Memory B cell (primary cell): ENCODE measurements around the gene BCL2L13.
"Not testable (repeated sequence)": the region's sequence is repeated elsewhere in the genome, so short reads cannot be mapped to it uniquely, and the experiment has no call there.

Source experiments
- ATAC-seq: fragments of 150-1000 bp; cut with Tn5 transposase; 2 replicates; pipeline ENCODE4 v1.10.0; 2021; ENCODE audit warnings: low read depth, mild to moderate bottlenecking, moderate library complexity
- DNase-seq, 2 donors: peaks; one replicate each; pipeline ENCODE4 v3.0.0; 2022; ENCODE audit warnings: low spot score in 2 of 2
- H3K27ac Mint-ChIP-seq: one replicate; pipeline ENCODE4 v1.8.0; 2022; ENCODE audit warnings: mild to moderate bottlenecking, moderate library complexity, mixed read lengths
- H3K27me3 Mint-ChIP-seq: one replicate; pipeline ENCODE4 v1.8.0; 2022; ENCODE audit warnings: mixed read lengths
- H3K36me3 Mint-ChIP-seq: one replicate; pipeline ENCODE4 v1.8.0; 2022; ENCODE audit warnings: mild to moderate bottlenecking, mixed read lengths
- H3K4me1 Mint-ChIP-seq: one replicate; pipeline ENCODE4 v1.8.0; 2022; ENCODE audit warnings: mixed read lengths
- H3K4me3 Mint-ChIP-seq: one replicate; pipeline ENCODE4 v1.8.0; 2022; ENCODE audit warnings: mild to moderate bottlenecking, moderate library complexity, mixed read lengths
- H3K9me3 Mint-ChIP-seq: one replicate; pipeline ENCODE4 v1.8.0; 2022; ENCODE audit warnings: mixed read lengths

BCL2L13 gene

GRCh38 chr22:17692841-17693240 lies 54.3 kb downstream of the BCL2L13 start:
- DNase-seq: no peak
- no peaks in the 10 kb centered on the region for H3K27me3 Mint-ChIP-seq
- H3K9me3 Mint-ChIP-seq: no peaks in the 10 kb centered on the region
- no peaks in the 10 kb centered on the region for H3K4me1 Mint-ChIP-seq
- H3K4me3 Mint-ChIP-seq: no peak overlapping the region
- no peak for ATAC-seq
- no peak overlapping the region for H3K27ac Mint-ChIP-seq
- H3K36me3 Mint-ChIP-seq: peaks cover 12% of the 10 kb centered on the region

GRCh38 chr22:17694193-17694592 lies 55.6 kb downstream of the BCL2L13 start:
- DNase-seq: no peak
- Mint-ChIP-seq H3K9me3 (no peaks in the 10 kb centered on the region), H3K4me3 (no peak overlapping the region), H3K27ac (no peak overlapping the region), H3K27me3 (no peaks in the 10 kb centered on the region), H3K36me3 (peaks cover 11% of the 10 kb centered on the region), H3K4me1 (no peaks in the 10 kb centered on the region)
- no peak for ATAC-seq

- DNase-seq (no peak), ATAC-seq (no peak)
- H3K27me3 Mint-ChIP-seq: no peaks in the 10 kb centered on the region
- no peaks in the 10 kb centered on the region for H3K4me1 Mint-ChIP-seq
- no peaks in the 10 kb centered on the region for H3K9me3 Mint-ChIP-seq
- peak overlapping the region; percentile 28 for H3K27ac Mint-ChIP-seq
- H3K36me3 Mint-ChIP-seq: peaks cover 13% of the 10 kb centered on the region
- H3K4me3 Mint-ChIP-seq: no peak overlapping the region
These were observed 56.2 kb downstream of the BCL2L13 start for GRCh38 chr22:17694752-17695151.

- ATAC-seq (no peak), DNase-seq (no peak)
- Mint-ChIP-seq H3K27ac (no peak overlapping the region), H3K9me3 (no peaks in the 10 kb centered on the region), H3K4me1 (no peaks in the 10 kb centered on the region), H3K27me3 (no peaks in the 10 kb centered on the region), H3K36me3 (peaks cover 16% of the 10 kb centered on the region), H3K4me3 (no peak overlapping the region)
These were observed 57.4 kb downstream of the BCL2L13 start for GRCh38 chr22:17695986-17696385.

GRCh38 chr22:17697196-17697595 lies 58.6 kb downstream of the BCL2L13 start:
- H3K4me3 Mint-ChIP-seq, DNase-seq, H3K27me3 Mint-ChIP-seq, H3K27ac Mint-ChIP-seq, ATAC-seq, H3K9me3 Mint-ChIP-seq, H3K4me1 Mint-ChIP-seq: not testable (repeated sequence)
- peaks cover 14% of the 10 kb centered on the region for H3K36me3 Mint-ChIP-seq

- not testable (repeated sequence) for H3K4me1 Mint-ChIP-seq, H3K4me3 Mint-ChIP-seq, H3K27ac Mint-ChIP-seq, ATAC-seq, H3K9me3 Mint-ChIP-seq, H3K27me3 Mint-ChIP-seq, DNase-seq
- H3K36me3 Mint-ChIP-seq: peaks cover 14% of the 10 kb centered on the region
These were observed 59.7 kb downstream of the BCL2L13 start for GRCh38 chr22:17698276-17698675.

- H3K4me1 Mint-ChIP-seq: no peaks in the 10 kb centered on the region
- no peak overlapping the region for H3K4me3 Mint-ChIP-seq
- ATAC-seq: no peak
- H3K9me3 Mint-ChIP-seq: no peaks in the 10 kb centered on the region
- no peak for DNase-seq
- peaks cover 14% of the 10 kb centered on the region for H3K36me3 Mint-ChIP-seq
- no peak overlapping the region for H3K27ac Mint-ChIP-seq
- H3K27me3 Mint-ChIP-seq: no peaks in the 10 kb centered on the region
These were observed 60.4 kb downstream of the BCL2L13 start for GRCh38 chr22:17698948-17699347.

- H3K27ac Mint-ChIP-seq: no peak overlapping the region
- no peak overlapping the region for H3K4me3 Mint-ChIP-seq
- H3K4me1 Mint-ChIP-seq: no peaks in the 10 kb centered on the region
- H3K27me3 Mint-ChIP-seq: no peaks in the 10 kb centered on the region
- no peaks in the 10 kb centered on the region for H3K9me3 Mint-ChIP-seq
- no peak for ATAC-seq
- no peak for DNase-seq
- peaks cover 14% of the 10 kb centered on the region for H3K36me3 Mint-ChIP-seq
These were observed 61.3 kb downstream of the BCL2L13 start for GRCh38 chr22:17699696-17700340.

- Mint-ChIP-seq H3K4me1 (no peaks in the 10 kb centered on the region), H3K4me3 (no peak overlapping the region), H3K9me3 (no peaks in the 10 kb centered on the region), H3K27me3 (no peaks in the 10 kb centered on the region), H3K36me3 (peaks cover 14% of the 10 kb centered on the region), H3K27ac (no peak overlapping the region)
- DNase-seq: no peak
- no peak for ATAC-seq
These were observed 62.2 kb downstream of the BCL2L13 start for GRCh38 chr22:17700778-17701177.

- H3K27me3 Mint-ChIP-seq: no peaks in the 10 kb centered on the region
- H3K4me3 Mint-ChIP-seq: no peak overlapping the region
- no peak for DNase-seq
- peaks cover 11% of the 10 kb centered on the region for H3K4me1 Mint-ChIP-seq
- H3K36me3 Mint-ChIP-seq: peaks cover 8% of the 10 kb centered on the region
- H3K27ac Mint-ChIP-seq: no peak overlapping the region
- no peaks in the 10 kb centered on the region for H3K9me3 Mint-ChIP-seq
- ATAC-seq: no peak
These were observed 65.3 kb downstream of the BCL2L13 start for GRCh38 chr22:17703811-17704210.

GRCh38 chr22:17705546-17705945 lies 67.0 kb downstream of the BCL2L13 start:
- Mint-ChIP-seq H3K27ac (peak overlapping the region; percentile 75), H3K36me3 (peaks cover 2% of the 10 kb centered on the region), H3K27me3 (no peaks in the 10 kb centered on the region), H3K4me1 (peaks cover 11% of the 10 kb centered on the region), H3K4me3 (no peak overlapping the region), H3K9me3 (no peaks in the 10 kb centered on the region)
- DNase-seq (no peak), ATAC-seq (no peak)

- Mint-ChIP-seq H3K27me3 (no peaks in the 10 kb centered on the region), H3K4me1 (peaks cover 11% of the 10 kb centered on the region), H3K27ac (peak overlapping the region; percentile 75), H3K4me3 (peak overlapping the region; percentile 67), H3K9me3 (no peaks in the 10 kb centered on the region), H3K36me3 (peaks cover 2% of the 10 kb centered on the region)
- peak; percentile 91 for ATAC-seq
- DNase-seq: peak in 1 of 2 donors; percentile 7
These were observed 67.7 kb downstream of the BCL2L13 start for GRCh38 chr22:17705951-17706900.

GRCh38 chr22:17706947-17707346 lies 68.4 kb downstream of the BCL2L13 start:
- Mint-ChIP-seq H3K9me3 (no peaks in the 10 kb centered on the region), H3K27ac (peak overlapping the region; percentile 75), H3K4me3 (no peak overlapping the region), H3K4me1 (peaks cover 11% of the 10 kb centered on the region), H3K36me3 (peaks cover 2% of the 10 kb centered on the region), H3K27me3 (no peaks in the 10 kb centered on the region)
- no peak for ATAC-seq
- DNase-seq: no peak

- Mint-ChIP-seq H3K27ac (no peak overlapping the region), H3K4me3 (no peak overlapping the region), H3K36me3 (peaks cover 3% of the 10 kb centered on the region), H3K4me1 (peaks cover 11% of the 10 kb centered on the region), H3K27me3 (no peaks in the 10 kb centered on the region), H3K9me3 (no peaks in the 10 kb centered on the region)
- no peak for DNase-seq
- no peak for ATAC-seq
These were observed 69.0 kb downstream of the BCL2L13 start for GRCh38 chr22:17707526-17707925.
